T1000 (cell line): ENCODE data around the gene PLPP4.

Experiments used
- DNase-seq: peaks from one replicate; lab custom pipeline; 2025; ENCODE audit warnings: mixed read lengths; lab: John Stamatoyannopoulos, UW

PLPP4 gene

GRCh38 chr10:120456143-120456625 is 843 bp upstream of the PLPP4 start:
- DNase-seq = no peak

- no peak for DNase-seq
These were observed 575 bp downstream of the PLPP4 start for GRCh38 chr10:120457431-120458172.

DNA sequence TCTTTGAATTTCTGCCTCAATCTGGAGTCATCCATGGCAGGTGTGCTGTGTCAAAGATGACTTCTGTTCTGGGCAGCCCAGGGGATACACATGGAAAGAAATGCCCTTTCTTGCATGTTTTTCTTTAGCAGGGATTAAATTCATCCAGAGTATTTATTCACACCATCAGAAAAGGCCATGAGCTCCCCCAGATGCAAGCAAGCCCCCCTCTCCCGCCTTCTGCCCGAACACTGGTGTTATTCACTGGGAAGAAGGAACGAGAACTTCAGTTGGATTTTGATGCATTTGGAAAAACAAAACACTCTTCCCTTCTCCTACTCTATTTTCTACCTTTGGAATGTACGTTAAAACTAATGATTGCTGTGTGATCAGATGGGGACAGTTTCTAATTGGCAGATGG is 1.4 kb downstream of the PLPP4 start:
- no peak for DNase-seq

DNA sequence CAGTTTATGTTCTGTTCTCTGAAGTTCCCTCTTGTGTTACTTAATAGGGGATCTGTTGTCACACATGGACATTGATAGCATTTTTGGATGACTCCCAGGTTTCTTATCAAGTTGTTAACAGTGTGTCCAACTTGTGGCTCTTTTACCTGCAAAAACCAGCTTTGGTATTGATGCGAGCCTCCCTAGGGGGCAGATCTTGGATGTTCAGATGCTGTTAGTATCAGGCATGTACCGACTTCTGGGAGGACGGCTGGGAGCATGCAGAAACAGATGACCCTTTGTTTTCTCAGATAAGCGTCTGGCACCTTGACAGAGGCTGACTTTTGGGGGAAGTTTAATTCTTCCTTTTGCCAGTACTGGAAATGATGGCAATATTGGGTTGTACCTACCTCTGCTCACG is 2.2 kb downstream of the PLPP4 start:
- no peak for DNase-seq

GRCh38 chr10:120460186-120460585 is 3.2 kb downstream of the PLPP4 start:
- no peak for DNase-seq

DNA sequence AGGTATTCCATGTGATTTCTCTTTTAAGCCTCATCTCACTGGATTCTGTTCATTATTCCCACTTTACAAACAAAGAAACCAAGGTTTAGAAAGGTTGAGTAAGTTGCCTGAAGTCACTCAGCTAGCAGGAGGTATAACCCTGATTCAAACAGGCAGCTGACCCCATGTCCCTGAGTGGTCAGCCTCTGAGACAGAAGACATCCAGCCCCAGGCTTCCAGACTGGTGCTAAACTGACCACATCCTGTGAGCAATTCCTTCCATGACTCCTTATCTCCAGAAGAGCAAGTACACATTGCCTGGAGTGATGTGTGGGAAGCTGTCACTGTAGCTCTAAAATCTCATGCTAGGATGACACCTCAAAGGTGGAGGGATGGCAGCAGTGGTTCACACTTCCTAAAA is 3.7 kb downstream of the PLPP4 start:
- DNase-seq = peak; percentile 78

- no peak for DNase-seq
These were observed 5.1 kb downstream of the PLPP4 start for GRCh38 chr10:120462018-120462682.

GRCh38 chr10:120465138-120465537 is 8.1 kb downstream of the PLPP4 start:
- DNase-seq = no peak

GRCh38 chr10:120466006-120466405 is 9.0 kb downstream of the PLPP4 start:
- DNase-seq = no peak

- no peak for DNase-seq
These were observed 16.6 kb downstream of the PLPP4 start for GRCh38 chr10:120473593-120473992.

- DNase-seq = no peak
These were observed 17.9 kb downstream of the PLPP4 start for GRCh38 chr10:120474956-120475355.

- no peak for DNase-seq
These were observed 19.1 kb downstream of the PLPP4 start for GRCh38 chr10:120475844-120476791.

- no peak for DNase-seq
These were observed 20.2 kb downstream of the PLPP4 start for GRCh38 chr10:120477021-120477742.

- DNase-seq = no peak
These were observed 20.7 kb downstream of the PLPP4 start for GRCh38 chr10:120477743-120478141.

DNA sequence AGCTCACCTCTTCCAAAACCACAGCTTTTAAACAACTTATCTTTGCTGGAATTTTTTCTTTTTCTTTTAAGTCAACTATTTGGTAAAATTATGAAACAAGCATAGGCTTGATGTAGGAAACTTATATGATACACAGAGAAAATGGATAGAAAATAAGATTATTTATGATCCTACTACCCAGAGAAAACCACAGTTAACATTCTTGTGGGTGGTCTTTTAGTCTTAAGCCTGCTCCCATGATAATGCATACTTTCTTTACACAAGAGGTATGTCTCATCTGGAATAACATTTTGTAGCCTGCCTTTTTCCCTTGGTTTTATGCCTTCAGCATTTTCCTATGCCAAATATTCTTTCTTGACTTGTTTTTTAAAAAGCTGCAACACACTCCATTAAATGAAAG is 21.4 kb downstream of the PLPP4 start:
- DNase-seq = no peak

DNA sequence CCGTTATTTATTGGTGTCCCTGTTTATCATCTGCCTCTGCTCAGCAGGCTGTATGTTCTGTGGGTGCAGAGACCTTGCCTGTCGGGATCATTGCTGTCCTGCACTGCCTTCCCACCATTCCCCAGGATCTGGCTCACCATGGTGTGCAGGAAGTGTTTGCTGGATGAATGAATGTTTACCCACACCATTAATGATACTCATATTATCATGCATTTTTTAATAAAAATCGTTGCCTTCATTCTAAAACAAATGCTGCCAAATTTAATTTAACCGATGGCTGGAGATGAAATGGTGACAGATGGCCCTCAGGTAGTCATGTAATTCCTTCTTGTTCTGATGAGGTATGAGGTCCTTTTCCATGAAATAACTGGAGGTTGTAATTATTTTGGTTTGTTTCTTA is 22.5 kb downstream of the PLPP4 start:
- DNase-seq = no peak

GRCh38 chr10:120480065-120480600 is 23.1 kb downstream of the PLPP4 start:
- no peak for DNase-seq

DNA sequence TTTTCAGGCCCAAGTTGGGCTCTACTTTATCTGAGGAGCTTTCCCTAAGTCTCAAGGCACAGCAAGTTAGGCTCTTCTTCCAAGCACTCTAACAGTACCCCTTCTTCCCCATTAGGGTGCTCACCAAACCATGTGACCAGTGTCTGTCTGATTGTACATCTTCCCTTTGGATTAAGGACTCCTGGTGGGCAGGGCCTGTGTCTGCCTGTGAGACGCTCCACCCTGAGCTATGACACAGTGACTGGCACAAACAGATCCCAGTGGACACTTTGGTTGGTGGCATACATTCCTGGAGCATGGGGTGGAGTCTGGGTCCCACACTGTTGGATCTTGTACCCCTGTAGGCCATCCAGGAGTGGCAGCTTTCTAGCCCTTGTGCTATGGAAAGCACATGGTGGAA is 23.8 kb downstream of the PLPP4 start:
- DNase-seq = no peak

DNA sequence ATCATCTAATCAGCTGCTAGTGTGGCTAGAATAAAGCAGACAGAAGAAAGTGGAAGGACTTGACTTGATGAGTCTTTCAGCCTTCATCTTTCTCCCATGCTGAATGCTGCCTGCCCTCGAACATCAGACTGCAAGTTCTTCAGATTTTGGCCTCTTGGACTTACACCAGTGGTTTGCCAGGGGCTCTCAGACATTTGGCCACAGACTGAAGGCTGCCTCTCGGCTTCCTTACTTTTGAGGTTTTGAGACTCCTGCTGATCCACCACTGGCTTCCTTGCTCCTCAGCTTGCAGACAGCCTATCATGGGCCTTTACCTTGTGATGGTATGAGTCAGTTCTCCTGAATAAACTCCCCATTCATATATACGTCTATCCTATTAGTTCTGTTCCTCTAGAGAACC is 26.0 kb downstream of the PLPP4 start:
- DNase-seq = no peak

GRCh38 chr10:120483651-120484301 is 26.7 kb downstream of the PLPP4 start:
- DNase-seq = no peak

- no peak for DNase-seq
These were observed 28.9 kb downstream of the PLPP4 start for GRCh38 chr10:120485946-120486345.
